H1 (cell line): Measurements from ENCODE around the gene RASSF10. TPM values are rescaled to one million over a fixed set of nuclear protein-coding genes. Genes with fewer than 3 reads are reported as not detected.

Experiments
- ATF3 ChIP-seq: IDR thresholded peaks from 2 replicates; pipeline ENCODE4 v1.6.1; 2011; ENCODE audit warnings: low read depth, mild to moderate bottlenecking, low read length; ENCODE audit not compliant: insufficient read depth
- GTF2F1 ChIP-seq: IDR thresholded peaks from 2 replicates; pipeline ENCODE4 v1.6.1; 2012; ENCODE audit warnings: low read depth, low read length, improper control_type of control experiment, borderline replicate concordance
- POU5F1 ChIP-seq: IDR thresholded peaks from 2 replicates; pipeline ENCODE4 v1.6.1; 2011; ENCODE audit warnings: low read depth, mild to moderate bottlenecking, low read length, moderate library complexity
- polyA plus RNA-seq, 7 experiments: library from polyadenylated mRNA; depleted of rRNA in 3 of 7; stranded (reverse) in 5 of 7; unstranded in 2 of 7; fragments of >200 nt in 5 of 7; fragments of 200-250 nt in 2 of 7; gene quantifications; 1 replicate in 5 of 7; 2 replicates in 1 of 7; 4 replicates in 1 of 7; pipeline versions ENCODE4 v1.2.1 to v1.2.3, GENCODE V29; 2011 to 2013; ENCODE audit warnings: missing spikeins in 2 of 7, mixed read lengths in 2 of 7
- total RNA-seq: library from RNA; stranded (reverse); fragmentation: NEBNext Ultra II Directional; extraction: Animal tissue kit (Norgen Biotek cat#: 25700); gene quantifications from 2 replicates; pipeline ENCODE4 v1.2.1, GENCODE V29; 2021

The RASSF10 gene
- total and polyA plus RNA-seq, 2 of the 8 experiments (the other 6 are each of a cell fraction or from before 2014, with no cell fraction given): 0.51 to 1.8 TPM

GRCh38 chr11:13046637-13047570 is 37.8 kb downstream of the RASSF10 start (continued):
- TF ChIP-seq GTF2F1 (no peak), ATF3 (no peak), POU5F1 (no peak)
